GM18502 (cell line): Measurements from ENCODE around the gene BCOR.

Experiments used
- ATAC-seq: cut with Tn5 transposase; IDR thresholded peaks from one replicate; pipeline ENCODE4 v1.9.1; 2021; ENCODE audit warnings: mild to moderate bottlenecking; ENCODE audit not compliant: unreplicated experiment, poor library complexity

Gene BCOR

DNA sequence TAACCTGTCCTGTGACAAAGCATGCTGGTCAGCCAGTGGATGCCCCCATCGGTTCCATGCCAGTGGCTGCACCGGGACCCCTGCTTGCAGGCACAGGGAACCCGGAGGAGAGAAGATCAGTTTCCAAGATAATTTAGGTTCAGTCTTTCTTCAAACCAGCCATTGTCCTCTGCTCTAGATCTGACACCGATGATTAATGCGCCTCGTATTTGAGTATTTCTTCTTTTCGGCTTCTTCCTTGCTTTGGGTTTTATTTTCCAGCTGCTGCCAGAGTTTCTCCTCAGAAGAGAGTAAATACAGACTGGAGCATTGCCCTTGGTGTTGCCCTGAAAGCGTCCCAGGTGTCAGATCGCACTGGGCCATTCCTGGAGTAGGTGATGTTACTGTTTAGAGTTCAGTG is 19.2 kb upstream of the BCOR start:
- ATAC-seq = no peak

- no peak for ATAC-seq
Measured at GRCh38 chrX:40112996-40113395, 15.2 kb upstream of the BCOR start.

- ATAC-seq = no peak
Measured at GRCh38 chrX:40111868-40112267, 14.1 kb upstream of the BCOR start.

- ATAC-seq = no peak
Measured at GRCh38 chrX:40109288-40110008, 11.7 kb upstream of the BCOR start.

GRCh38 chrX:40108959-40109287 is 11.2 kb upstream of the BCOR start:
- ATAC-seq = no peak

GRCh38 chrX:40108162-40108958 is 10.6 kb upstream of the BCOR start:
- ATAC-seq = no peak

GRCh38 chrX:40107291-40108161 is 9.8 kb upstream of the BCOR start:
- no peak for ATAC-seq

GRCh38 chrX:40106676-40107290 is 9.0 kb upstream of the BCOR start:
- ATAC-seq = no peak

- no peak for ATAC-seq
Measured at GRCh38 chrX:40105835-40106675, 8.3 kb upstream of the BCOR start.

DNA sequence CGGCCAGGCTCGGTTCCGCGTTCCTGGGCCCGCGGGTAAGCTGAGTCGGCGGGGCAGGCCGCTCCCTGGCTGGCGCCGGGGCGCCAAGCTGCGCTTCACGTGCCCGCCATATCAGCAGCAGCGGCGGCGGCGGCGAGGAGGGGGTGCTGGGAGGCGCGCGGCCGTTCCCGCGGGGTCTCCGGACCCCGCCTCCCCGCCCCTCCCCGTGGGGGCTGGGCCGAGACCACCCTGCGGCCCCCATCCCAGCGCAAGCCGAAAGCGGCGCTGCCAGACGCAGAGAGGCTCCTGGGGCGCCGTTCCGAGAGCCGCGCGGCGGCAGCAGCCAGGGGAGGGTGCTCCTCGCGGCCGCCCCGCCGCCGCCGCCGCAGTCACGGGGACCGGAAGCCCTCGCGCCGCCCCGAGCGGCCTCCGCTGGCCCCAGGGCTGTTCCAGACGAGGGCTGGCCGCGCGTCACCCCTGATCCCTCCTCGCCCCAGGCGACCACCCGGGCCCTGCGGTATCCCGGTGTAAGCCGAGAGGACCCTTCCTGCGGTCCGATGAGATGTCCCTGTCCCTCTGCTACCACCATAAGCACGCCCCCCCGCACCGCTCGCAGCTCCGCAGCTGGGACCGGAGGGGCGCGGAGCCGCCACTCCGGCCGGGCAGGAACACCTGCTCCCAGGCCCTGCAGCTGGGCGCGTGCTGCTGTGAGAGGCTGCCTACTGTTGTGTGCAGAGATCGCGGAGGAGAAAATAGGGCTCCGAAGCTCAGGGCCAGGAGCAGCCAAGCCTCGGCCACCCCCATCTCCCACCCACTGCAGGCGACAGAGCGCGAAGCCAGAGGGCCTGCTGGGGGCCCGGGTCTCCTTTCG is 7.5 kb upstream of the BCOR start:
- peak; percentile 40 for ATAC-seq

DNA sequence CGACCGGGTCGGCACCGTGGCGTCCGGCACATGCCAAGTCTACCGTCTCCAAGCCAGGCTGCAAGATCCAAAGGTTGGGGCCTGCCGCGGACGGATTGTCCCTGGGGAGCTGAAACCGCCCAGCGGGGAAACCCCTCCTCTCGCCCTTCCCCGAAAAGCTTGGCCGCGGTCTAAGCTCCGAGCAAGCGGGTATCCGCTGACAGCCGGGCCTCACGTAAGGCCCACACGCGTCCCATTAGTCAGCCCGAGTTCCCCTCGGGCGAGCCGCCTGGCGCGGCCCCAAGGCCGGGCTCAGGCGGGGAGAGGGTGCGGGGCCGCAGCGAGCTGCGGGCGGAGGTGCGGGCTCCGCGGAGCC is 6.8 kb upstream of the BCOR start:
- ATAC-seq = peak; percentile 33

DNA sequence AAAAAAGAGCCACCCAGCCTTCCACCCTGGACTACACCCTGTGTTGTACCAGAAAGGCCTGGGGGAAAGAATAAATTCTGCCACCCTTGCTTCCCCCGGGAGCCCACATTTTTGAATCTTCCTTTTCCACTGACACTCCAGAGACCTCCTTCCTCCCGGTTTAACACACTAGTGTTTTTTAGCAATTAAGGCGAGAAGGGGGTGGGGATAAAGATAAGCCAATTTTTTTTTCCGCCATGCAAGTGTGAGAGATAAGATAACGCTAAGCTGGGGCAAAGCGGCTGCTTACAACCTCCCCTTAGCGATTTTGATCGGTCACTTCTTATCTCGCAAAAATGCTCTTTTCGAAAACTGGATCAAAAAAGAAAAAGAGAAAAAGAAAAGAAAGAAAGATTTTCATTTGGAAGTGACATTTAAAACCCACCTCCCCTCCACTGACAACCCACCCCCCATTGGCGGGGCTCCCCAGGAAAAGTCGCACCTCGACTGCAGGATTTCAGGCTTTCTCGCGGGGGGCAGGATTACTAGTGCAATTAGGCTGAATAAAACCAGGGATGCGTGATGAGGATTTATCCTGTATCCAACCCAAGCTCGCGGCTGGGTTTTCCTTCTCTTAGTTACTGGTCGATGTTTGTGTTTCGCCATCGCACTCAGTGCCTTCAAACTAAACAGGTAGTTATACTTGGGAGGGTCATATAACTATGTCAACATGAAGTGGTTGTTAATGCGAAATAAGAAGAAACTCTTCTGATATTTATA is 6.0 kb upstream of the BCOR start:
- no peak for ATAC-seq

- ATAC-seq = no peak
Measured at GRCh38 chrX:40102393-40103381, 4.9 kb upstream of the BCOR start.

DNA sequence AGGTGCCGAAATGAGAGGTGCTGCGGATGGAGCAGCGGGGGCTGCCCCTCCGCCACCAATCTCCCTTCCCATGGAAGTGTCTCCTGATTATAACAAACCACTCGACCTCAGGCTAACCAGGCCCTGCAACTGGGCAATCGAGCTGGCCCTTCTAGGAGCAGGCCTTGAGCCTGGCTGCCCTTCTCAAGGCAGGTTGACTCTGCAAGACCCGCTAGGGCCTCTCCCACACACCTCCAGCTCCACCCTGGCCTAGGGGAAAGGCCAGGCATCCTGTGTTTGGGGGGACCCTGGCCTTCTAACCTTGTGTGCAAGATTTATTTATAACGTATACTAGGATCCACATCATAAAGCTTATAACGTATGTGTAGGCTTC is 3.7 kb upstream of the BCOR start:
- ATAC-seq = no peak

GRCh38 chrX:40100537-40101429 is 3.0 kb upstream of the BCOR start:
- ATAC-seq = no peak

- ATAC-seq = no peak
Measured at GRCh38 chrX:40100141-40100536, 2.4 kb upstream of the BCOR start.
